SK-N-SH (cell line): Measurements from ENCODE around the gene WWOX. TPM values are rescaled to one million over a fixed set of nuclear protein-coding genes. Genes with fewer than 3 reads are reported as not detected.

Experiments used
- CTCF ChIA-PET: fragments of 300-600, 350-600 bp; formaldehyde crosslinking; extraction: SDS; loops from one replicate; lab custom pipeline; 2021; lab: Yijun Ruan, JAX
- POLR2A ChIA-PET: fragments of 350-600 bp; sonication (Branson Sonifier 250); formaldehyde crosslinking; extraction: SDS; loops from one replicate; lab custom pipeline; 2020; ENCODE audit warnings: antibody characterized with exemption, inconsistent platforms; lab: Yijun Ruan, JAX
- DNase-seq: peaks from one replicate; pipeline ENCODE4 v3.0.0; 2012
- H2AFZ ChIP-seq: fragments of 200-600 bp; sonication (generic); 2 replicates; pipeline ENCODE4 v1.8.1; 2016; ENCODE audit warnings: antibody characterized with exemption, mild to moderate bottlenecking, low read depth
- H3F3A ChIP-seq: fragments of 200-600 bp; sonication (generic); replicated peaks from 2 replicates; pipeline ENCODE3; 2016; ENCODE audit warnings: antibody characterized with exemption, mild to moderate bottlenecking; ENCODE audit not compliant: insufficient read depth
- H3K27ac ChIP-seq, 2 experiments: fragments of 200-500 bp in 1 of 2; fragments of 200-600 bp in 1 of 2; sonication (Bioruptor generic) in 1 of 2; sonication (generic), shearing (Covaris generic) in 1 of 2; 2 replicates each; pipeline versions ENCODE4 v1.5.1 to v1.6.1; 2014 to 2016; ENCODE audit warnings: low read depth in 2 of 2, inconsistent platforms in 1 of 2, low read length in 1 of 2, mild to moderate bottlenecking in 1 of 2, mixed read lengths in 1 of 2
- H3K27me3 ChIP-seq: fragments of 200-600 bp; sonication (generic), shearing (Covaris generic); 2 replicates; pipeline ENCODE4 v1.6.1; 2016; ENCODE audit warnings: mixed run types; ENCODE audit not compliant: insufficient read depth
- H3K36me3 ChIP-seq, 2 experiments: fragments of 200-500 bp in 1 of 2; fragments of 200-600 bp in 1 of 2; sonication (Bioruptor generic) in 1 of 2; sonication (generic) in 1 of 2; replicated peaks in 1 of 2; 2 replicates each; pipeline versions ENCODE3 to v1.5.1; 2014 to 2016; ENCODE audit warnings: low read length in 1 of 2, mild to moderate bottlenecking in 1 of 2; ENCODE audit not compliant: insufficient read depth in 2 of 2, control insufficient read depth in 1 of 2
- H3K4me1 ChIP-seq, 2 experiments: fragments of 200-500 bp in 1 of 2; fragments of 200-600 bp in 1 of 2; sonication (Bioruptor generic) in 1 of 2; sonication (generic), shearing (Covaris generic) in 1 of 2; 2 replicates each; pipeline versions ENCODE4 v1.5.1 to v1.6.1; 2014 to 2016; ENCODE audit warnings: low read depth in 1 of 2, low read length in 1 of 2, mixed run types in 1 of 2; ENCODE audit not compliant: insufficient read depth in 2 of 2, control insufficient read depth in 1 of 2
- H3K4me2 ChIP-seq: fragments of 200-600 bp; sonication (generic), shearing (Covaris generic); 2 replicates; pipeline ENCODE4 v1.6.1; 2017; ENCODE audit warnings: mixed run types
- H3K4me3 ChIP-seq, 2 experiments: fragments of 200-500 bp in 1 of 2; fragments of 200-600 bp in 1 of 2; sonication (Bioruptor generic) in 1 of 2; sonication (generic), shearing (Covaris generic) in 1 of 2; 2 replicates each; pipeline versions ENCODE4 v1.5.1 to v1.8.1; 2014 to 2016; ENCODE audit warnings: low read depth in 2 of 2, inconsistent platforms in 1 of 2, low read length in 1 of 2, mild to moderate bottlenecking in 1 of 2, mixed read lengths in 1 of 2, moderate library complexity in 1 of 2
- H3K79me2 ChIP-seq: fragments of 200-600 bp; sonication (generic); 2 replicates; pipeline ENCODE4 v1.8.1; 2017; ENCODE audit warnings: mild to moderate bottlenecking; ENCODE audit not compliant: insufficient read depth
- H3K9ac ChIP-seq: fragments of 200-600 bp; sonication (generic); 2 replicates; pipeline ENCODE4 v1.6.1; 2017; ENCODE audit warnings: mixed run types
- H3K9me2 ChIP-seq: fragments of 200-600 bp; sonication (generic); 2 replicates; pipeline ENCODE4 v1.6.1; 2017; ENCODE audit warnings: mixed run types
- H3K9me3 ChIP-seq: fragments of 200-600 bp; sonication (generic); 2 replicates; pipeline ENCODE4 v1.6.1; 2017; ENCODE audit warnings: mixed run types, mild to moderate bottlenecking, moderate library complexity
- H4K20me1 ChIP-seq: fragments of 200-600 bp; sonication (generic); 2 replicates; pipeline ENCODE4 v1.6.1; 2017; ENCODE audit warnings: mild to moderate bottlenecking, mixed run types; ENCODE audit not compliant: insufficient read depth
- ELF1 ChIP-seq: IDR thresholded peaks from 2 replicates; pipeline ENCODE4 v1.4.0; 2012
- EP300 ChIP-seq, 2 experiments: IDR thresholded peaks; 2 replicates each; pipeline versions ENCODE4 v1.4.0 to v1.6.1; 2012; ENCODE audit warnings: borderline replicate concordance in 1 of 2, low read depth in 1 of 2, low read length in 1 of 2
- EZH2phosphoT487 ChIP-seq: fragments of 200-600 bp; sonication (generic); IDR thresholded peaks from 2 replicates; pipeline ENCODE4 v1.6.1; 2017; ENCODE audit warnings: low read depth, mixed run types, mild to moderate bottlenecking, antibody characterized with exemption, moderate library complexity, borderline replicate concordance
- FOXJ3 ChIP-seq: sonication (generic); formaldehyde crosslinking; IDR thresholded peaks from 2 replicates; pipeline ENCODE4 v1.5.1; 2020; ENCODE audit warnings: mild to moderate bottlenecking, missing genetic modification reagents
- GATA2 ChIP-seq: sonication (generic); formaldehyde crosslinking; IDR thresholded peaks from 2 replicates; pipeline ENCODE4 v1.5.0; 2020; ENCODE audit warnings: mild to moderate bottlenecking, missing genetic modification reagents
- NRF1 ChIP-seq: IDR thresholded peaks from 2 replicates; pipeline ENCODE4 v1.6.1; 2012; ENCODE audit warnings: low read depth, mild to moderate bottlenecking, low read length
- RAD21 ChIP-seq: IDR thresholded peaks from 2 replicates; pipeline ENCODE4 v1.6.1; 2012; ENCODE audit warnings: mild to moderate bottlenecking, low read length
- TAF1 ChIP-seq: IDR thresholded peaks from 2 replicates; pipeline ENCODE4 v1.6.1; 2012; ENCODE audit warnings: low read depth, mild to moderate bottlenecking, low read length, moderate library complexity, borderline replicate concordance
- ZBTB33 ChIP-seq: IDR thresholded peaks from 2 replicates; pipeline ENCODE4 v1.4.0; 2012; ENCODE audit warnings: low read depth, borderline replicate concordance
- WGBS: methylation state at CpG from one replicate; pipeline ENCODE4 v1.1.6; 2017; ENCODE audit warnings: low lambda C conversion rate; 5-methylcytosine and 5-hydroxymethylcytosine counted together
- polyA plus RNA-seq, 3 experiments: library from polyadenylated mRNA; depleted of rRNA; stranded (reverse); fragments of >200 nt; gene quantifications; 2 replicates each; pipeline ENCODE4 v1.2.3, GENCODE V29; 2012
- TF ChIP-seq, protein P1 (sequence below): IDR thresholded peaks from 2 replicates; pipeline ENCODE4 v1.6.1; 2012; ENCODE audit warnings: mild to moderate bottlenecking, low read depth, low read length, moderate library complexity
- TF ChIP-seq, protein P2 (sequence below): IDR thresholded peaks from 2 replicates; pipeline ENCODE4; 2012

WWOX gene
- polyA plus RNA-seq, 1 of the 3 experiments (the other 2 are of a cell fraction), result 10.8 TPM

DNA sequence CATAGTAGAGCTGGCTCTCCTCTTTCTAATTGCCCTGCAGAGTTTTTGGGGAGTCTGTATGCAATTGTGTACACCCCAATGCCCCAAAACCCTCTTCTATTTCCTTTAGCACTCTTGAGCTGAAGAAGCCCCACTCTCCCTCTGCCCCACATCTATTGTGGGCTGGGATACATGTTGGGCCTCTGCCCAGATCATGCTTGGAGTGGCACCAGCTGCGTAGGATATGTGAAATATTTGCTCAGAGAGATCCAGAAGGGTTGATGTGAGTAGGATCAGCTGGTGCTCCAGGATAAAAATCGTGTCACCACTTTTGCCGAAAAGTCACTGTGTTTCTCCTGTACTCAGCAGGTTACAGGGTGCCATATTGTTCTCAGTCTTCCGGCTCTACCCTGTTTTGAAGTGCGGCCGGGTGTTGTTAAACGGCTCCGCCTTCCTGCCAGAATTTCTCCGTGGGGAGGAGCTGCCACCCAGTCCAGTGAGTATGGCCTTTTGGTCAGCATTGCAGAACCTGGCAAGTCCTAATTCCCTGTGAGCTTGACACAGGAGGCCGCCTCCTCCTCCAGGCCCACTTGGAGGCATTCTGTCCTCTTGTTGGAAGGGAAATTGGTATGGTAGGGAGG is 664.5 kb downstream of the WWOX start:
- no peaks in the 10 kb centered on the region for H4K20me1 ChIP-seq
- H3K4me1 ChIP-seq, result no peaks in the 10 kb centered on the region
- no peak overlapping the region for H3K27ac ChIP-seq
- no peak overlapping the region for H3K9ac ChIP-seq
- DNase-seq, result no peak
- no peaks in the 10 kb centered on the region for H3K9me2 ChIP-seq
- no peak for TF ChIP-seq EZH2phosphoT487
- TF ChIP-seq ZBTB33, result no peak
- TF ChIP-seq, protein P1, sequence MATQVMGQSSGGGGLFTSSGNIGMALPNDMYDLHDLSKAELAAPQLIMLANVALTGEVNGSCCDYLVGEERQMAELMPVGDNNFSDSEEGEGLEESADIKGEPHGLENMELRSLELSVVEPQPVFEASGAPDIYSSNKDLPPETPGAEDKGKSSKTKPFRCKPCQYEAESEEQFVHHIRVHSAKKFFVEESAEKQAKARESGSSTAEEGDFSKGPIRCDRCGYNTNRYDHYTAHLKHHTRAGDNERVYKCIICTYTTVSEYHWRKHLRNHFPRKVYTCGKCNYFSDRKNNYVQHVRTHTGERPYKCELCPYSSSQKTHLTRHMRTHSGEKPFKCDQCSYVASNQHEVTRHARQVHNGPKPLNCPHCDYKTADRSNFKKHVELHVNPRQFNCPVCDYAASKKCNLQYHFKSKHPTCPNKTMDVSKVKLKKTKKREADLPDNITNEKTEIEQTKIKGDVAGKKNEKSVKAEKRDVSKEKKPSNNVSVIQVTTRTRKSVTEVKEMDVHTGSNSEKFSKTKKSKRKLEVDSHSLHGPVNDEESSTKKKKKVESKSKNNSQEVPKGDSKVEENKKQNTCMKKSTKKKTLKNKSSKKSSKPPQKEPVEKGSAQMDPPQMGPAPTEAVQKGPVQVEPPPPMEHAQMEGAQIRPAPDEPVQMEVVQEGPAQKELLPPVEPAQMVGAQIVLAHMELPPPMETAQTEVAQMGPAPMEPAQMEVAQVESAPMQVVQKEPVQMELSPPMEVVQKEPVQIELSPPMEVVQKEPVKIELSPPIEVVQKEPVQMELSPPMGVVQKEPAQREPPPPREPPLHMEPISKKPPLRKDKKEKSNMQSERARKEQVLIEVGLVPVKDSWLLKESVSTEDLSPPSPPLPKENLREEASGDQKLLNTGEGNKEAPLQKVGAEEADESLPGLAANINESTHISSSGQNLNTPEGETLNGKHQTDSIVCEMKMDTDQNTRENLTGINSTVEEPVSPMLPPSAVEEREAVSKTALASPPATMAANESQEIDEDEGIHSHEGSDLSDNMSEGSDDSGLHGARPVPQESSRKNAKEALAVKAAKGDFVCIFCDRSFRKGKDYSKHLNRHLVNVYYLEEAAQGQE, result no peak
- TF ChIP-seq EP300 (IDR thresholded peaks at IDR 0.05; ENCODE audit: borderline replicate concordance in 1 of 2, low read depth in 1 of 2, low read length in 1 of 2), result no peak
- no peak for TF ChIP-seq GATA2 (CRISPR knock-in tag)
- TF ChIP-seq, protein P2, sequence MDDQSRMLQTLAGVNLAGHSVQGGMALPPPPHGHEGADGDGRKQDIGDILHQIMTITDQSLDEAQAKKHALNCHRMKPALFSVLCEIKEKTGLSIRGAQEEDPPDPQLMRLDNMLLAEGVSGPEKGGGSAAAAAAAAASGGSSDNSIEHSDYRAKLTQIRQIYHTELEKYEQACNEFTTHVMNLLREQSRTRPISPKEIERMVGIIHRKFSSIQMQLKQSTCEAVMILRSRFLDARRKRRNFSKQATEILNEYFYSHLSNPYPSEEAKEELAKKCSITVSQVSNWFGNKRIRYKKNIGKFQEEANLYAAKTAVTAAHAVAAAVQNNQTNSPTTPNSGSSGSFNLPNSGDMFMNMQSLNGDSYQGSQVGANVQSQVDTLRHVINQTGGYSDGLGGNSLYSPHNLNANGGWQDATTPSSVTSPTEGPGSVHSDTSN, result no peak
- no peak for TF ChIP-seq ELF1
- no peak for TF ChIP-seq RAD21
- no peak for TF ChIP-seq FOXJ3
- no peak for TF ChIP-seq TAF1
- TF ChIP-seq NRF1, result no peak
- TF ChIP-seq, all 33 proteins: peak for 0
- Histone ChIP-seq H2AFZ (no peak overlapping the region), H3F3A (no peaks in the 10 kb centered on the region), H3K79me2 (no peaks in the 10 kb centered on the region), H3K36me3 (no peaks in the 10 kb centered on the region), H3K27me3 (no peaks in the 10 kb centered on the region), H3K4me2 (no peak overlapping the region), H3K4me3 (no peak overlapping the region), H3K9me3 (no peaks in the 10 kb centered on the region)
- 56% methylated on average over 10 of the region's 10 CpGs for WGBS
- ChIA-PET CTCF (no interaction called here), POLR2A (no interaction called here)
